OCI-LY3 (cell line): ENCODE results near the gene HDGFL2.

Experiments used
- H2AFZ ChIP-seq: fragments of 200-600, 300-600 bp; shearing (Covaris generic); 2 replicates; pipeline ENCODE4 v1.6.0; 2014; ENCODE audit warnings: antibody characterized with exemption, low read depth, low read length
- H3K27ac ChIP-seq: fragments of 200-600, 300-600 bp; sonication (generic); 2 replicates; pipeline ENCODE4 v1.5.1; 2014; ENCODE audit warnings: mild to moderate bottlenecking, low read length, moderate library complexity, mixed read lengths
- H3K27me3 ChIP-seq: fragments of 200-600, 300-600 bp; sonication (generic); 2 replicates; pipeline ENCODE4 v1.6.1; 2014; ENCODE audit warnings: low read depth, low read length, mixed read lengths
- H3K36me3 ChIP-seq: fragments of 200-600, 300-600 bp; sonication (generic); replicated peaks from 2 replicates; pipeline ENCODE3; 2014; ENCODE audit warnings: low read depth, low read length, mixed read lengths
- H3K4me1 ChIP-seq: fragments of 300-600, 200-600 bp; sonication (generic); 2 replicates; pipeline ENCODE4 v1.6.1; 2014; ENCODE audit warnings: low read length, mixed read lengths
- H3K4me2 ChIP-seq: fragments of 200-600, 300-600 bp; sonication (generic); 2 replicates; pipeline ENCODE4 v1.6.1; 2014; ENCODE audit warnings: low read length, mixed read lengths
- H3K4me3 ChIP-seq: fragments of 300-600, 200-600 bp; sonication (generic); 2 replicates; pipeline ENCODE4 v1.5.1; 2014; ENCODE audit warnings: antibody characterized with exemption, mild to moderate bottlenecking, low read length, moderate library complexity
- H3K79me2 ChIP-seq: fragments of 300-600, 200-600 bp; shearing (Covaris generic); 2 replicates; pipeline ENCODE4 v1.6.1; 2014; ENCODE audit warnings: mild to moderate bottlenecking, low read length, mixed read lengths
- H3K9ac ChIP-seq: fragments of 300-600, 200-600 bp; shearing (Covaris generic); 2 replicates; pipeline ENCODE4 v1.6.0; 2014; ENCODE audit warnings: mild to moderate bottlenecking, low read length, moderate library complexity
- H3K9me3 ChIP-seq: fragments of 200-600, 300-600 bp; shearing (Covaris generic); 2 replicates; pipeline ENCODE4 v1.6.1; 2014; ENCODE audit warnings: low read length, mixed read lengths; ENCODE audit not compliant: insufficient read depth
- H4K20me1 ChIP-seq: fragments of 200-600, 300-600 bp; sonication (generic); 2 replicates; pipeline ENCODE4 v1.6.1; 2016; ENCODE audit warnings: low read length, mixed read lengths; ENCODE audit not compliant: insufficient read depth
- EZH2phosphoT487 ChIP-seq: fragments of 200-600 bp; shearing (Covaris generic); IDR thresholded peaks from 2 replicates; pipeline ENCODE4 v1.6.1; 2018; ENCODE audit warnings: antibody characterized with exemption, mixed run types, low read depth
- TF ChIP-seq, protein P1 (sequence below): fragments of 200-600, 300-600 bp; sonication (generic); IDR thresholded peaks from 2 replicates; pipeline ENCODE4 v1.5.1; 2014; ENCODE audit warnings: antibody characterized with exemption, low read length, low read depth

HDGFL2 gene

GRCh38 chr19:4445963-4446703 is 26.0 kb upstream of the HDGFL2 start:
- Histone ChIP-seq H4K20me1 (no peaks in the 10 kb centered on the region; the same call in 1 of the 2 replicates), H3K79me2 (no peaks in the 10 kb centered on the region), H3K36me3 (peaks cover 67% of the 10 kb centered on the region), H3K4me2 (no peak overlapping the region), H3K27me3 (no peaks in the 10 kb centered on the region), H3K4me1 (no peaks in the 10 kb centered on the region), H3K9ac (no peak overlapping the region), H2AFZ (no peak overlapping the region), H3K27ac (no peak overlapping the region), H3K4me3 (no peak overlapping the region), H3K9me3 (no peaks in the 10 kb centered on the region)
- TF ChIP-seq EZH2phosphoT487: no peak
- TF ChIP-seq, protein P1, sequence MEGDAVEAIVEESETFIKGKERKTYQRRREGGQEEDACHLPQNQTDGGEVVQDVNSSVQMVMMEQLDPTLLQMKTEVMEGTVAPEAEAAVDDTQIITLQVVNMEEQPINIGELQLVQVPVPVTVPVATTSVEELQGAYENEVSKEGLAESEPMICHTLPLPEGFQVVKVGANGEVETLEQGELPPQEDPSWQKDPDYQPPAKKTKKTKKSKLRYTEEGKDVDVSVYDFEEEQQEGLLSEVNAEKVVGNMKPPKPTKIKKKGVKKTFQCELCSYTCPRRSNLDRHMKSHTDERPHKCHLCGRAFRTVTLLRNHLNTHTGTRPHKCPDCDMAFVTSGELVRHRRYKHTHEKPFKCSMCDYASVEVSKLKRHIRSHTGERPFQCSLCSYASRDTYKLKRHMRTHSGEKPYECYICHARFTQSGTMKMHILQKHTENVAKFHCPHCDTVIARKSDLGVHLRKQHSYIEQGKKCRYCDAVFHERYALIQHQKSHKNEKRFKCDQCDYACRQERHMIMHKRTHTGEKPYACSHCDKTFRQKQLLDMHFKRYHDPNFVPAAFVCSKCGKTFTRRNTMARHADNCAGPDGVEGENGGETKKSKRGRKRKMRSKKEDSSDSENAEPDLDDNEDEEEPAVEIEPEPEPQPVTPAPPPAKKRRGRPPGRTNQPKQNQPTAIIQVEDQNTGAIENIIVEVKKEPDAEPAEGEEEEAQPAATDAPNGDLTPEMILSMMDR: no peak

DNA sequence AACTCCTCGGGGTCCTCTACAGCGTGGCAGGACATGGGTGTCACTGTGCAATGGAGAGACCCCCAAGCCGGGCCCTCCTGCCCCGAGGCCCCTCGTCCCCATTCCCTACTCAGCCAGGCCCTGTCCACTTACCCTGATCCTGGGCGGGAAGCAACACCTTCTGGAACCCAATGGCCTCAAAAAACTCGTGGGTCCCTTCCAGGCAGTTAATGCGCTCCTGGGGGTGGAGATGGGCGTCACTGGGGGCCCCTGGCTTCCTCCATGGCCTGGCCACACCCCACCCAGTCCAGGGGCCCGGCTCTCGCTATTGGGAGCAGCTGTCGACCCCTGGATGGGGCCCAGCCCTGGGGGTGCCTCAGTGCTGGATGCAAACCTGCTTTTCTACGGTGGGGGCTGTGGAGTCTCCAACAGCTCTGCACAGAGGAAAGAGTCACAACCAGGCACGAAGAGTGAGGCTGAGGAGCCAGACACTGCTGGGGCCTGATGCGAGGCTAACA is 25.3 kb upstream of the HDGFL2 start:
- H3K9me3 ChIP-seq: no peaks in the 10 kb centered on the region
- no peaks in the 10 kb centered on the region for H3K27me3 ChIP-seq
- H3K79me2 ChIP-seq: no peaks in the 10 kb centered on the region
- TF ChIP-seq, protein P1: no peak
- TF ChIP-seq EZH2phosphoT487: no peak
- H3K9ac ChIP-seq: no peak overlapping the region
- no peaks in the 10 kb centered on the region for H3K4me1 ChIP-seq
- no peak overlapping the region for H3K27ac ChIP-seq
- no peak overlapping the region for H3K4me2 ChIP-seq
- peaks cover 67% of the 10 kb centered on the region for H3K36me3 ChIP-seq
- no peak overlapping the region for H2AFZ ChIP-seq
- H4K20me1 ChIP-seq: no peaks in the 10 kb centered on the region; the same call in 1 of the 2 replicates
- H3K4me3 ChIP-seq: no peak overlapping the region

DNA sequence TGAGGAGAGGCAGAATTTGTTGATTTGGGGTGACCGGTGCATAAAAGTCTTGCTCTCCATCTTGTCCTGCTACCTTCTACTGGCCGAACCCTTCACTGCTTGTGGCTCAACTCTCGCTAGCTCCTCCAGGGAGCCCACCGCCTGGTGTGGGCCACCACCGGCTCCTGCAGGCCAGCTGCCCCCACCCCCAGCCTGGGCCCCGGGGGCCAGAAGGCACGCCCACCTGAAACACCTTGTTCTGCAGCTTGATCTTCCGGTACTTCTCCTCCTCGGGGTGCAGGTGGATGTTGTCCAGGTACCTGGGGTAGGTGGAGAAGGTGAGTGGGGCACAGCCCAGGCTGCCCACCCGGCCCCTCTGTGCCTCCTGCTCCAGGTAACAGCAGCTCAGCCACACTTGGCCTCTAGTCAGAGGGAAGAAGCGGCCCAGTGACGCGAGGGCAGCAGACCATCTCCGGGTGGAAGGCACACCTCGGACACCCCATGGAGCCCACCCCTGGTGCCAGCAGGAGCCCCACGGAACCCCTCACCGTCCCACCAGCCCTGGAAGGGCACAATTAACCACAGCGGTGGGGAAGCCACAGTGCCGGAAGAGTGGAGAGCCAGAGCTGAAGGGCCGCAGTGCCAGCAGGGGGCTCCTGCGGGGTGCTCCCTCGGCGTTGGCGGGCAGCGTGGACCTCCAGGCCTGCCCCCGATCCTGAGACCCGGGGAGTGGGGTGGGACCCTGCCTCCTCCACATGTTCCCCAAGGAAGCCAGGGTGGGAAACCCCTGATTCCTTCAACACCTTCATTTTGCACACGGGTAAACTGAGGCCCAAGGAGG is 24.6 kb upstream of the HDGFL2 start:
- no peaks in the 10 kb centered on the region for H3K27me3 ChIP-seq
- no peaks in the 10 kb centered on the region for H3K4me1 ChIP-seq
- H3K79me2 ChIP-seq: no peaks in the 10 kb centered on the region
- H2AFZ ChIP-seq: no peak overlapping the region
- no peak overlapping the region for H3K27ac ChIP-seq
- no peak overlapping the region for H3K9ac ChIP-seq
- no peaks in the 10 kb centered on the region; the same call in 1 of the 2 replicates for H4K20me1 ChIP-seq
- H3K4me3 ChIP-seq: no peak overlapping the region
- peaks cover 64% of the 10 kb centered on the region for H3K36me3 ChIP-seq
- TF ChIP-seq, protein P1: no peak
- TF ChIP-seq EZH2phosphoT487: no peak
- no peak overlapping the region for H3K4me2 ChIP-seq
- no peaks in the 10 kb centered on the region for H3K9me3 ChIP-seq
